Measurements from ENCODE around the gene TSEN34. TPM values are rescaled to one million over a fixed set of nuclear protein-coding genes. Genes with fewer than 3 reads are reported as not detected.
A peak's percentile ranks its signal among the peaks of the same experiment; 100 is the strongest.

The TSEN34 gene
- total RNA-seq, 1 experiment from 2014 or later, result 52.2 TPM

- no peak for DNase-seq
- no peak for TF ChIP-seq CTCF (IDR thresholded peaks at IDR 0.05; ENCODE audit: unreplicated experiment)
- peaks cover 76% of the 10 kb centered on the region for H3K36me3 Mint-ChIP-seq (ENCODE audit: insufficient read depth, unreplicated experiment)
- no peaks in the 10 kb centered on the region for H3K9me3 Mint-ChIP-seq (ENCODE audit: low read depth, unreplicated experiment)
- no peaks in the 10 kb centered on the region for H3K27me3 Mint-ChIP-seq (ENCODE audit: unreplicated experiment)
- intact Hi-C loops (cut with micrococcal nuclease; ENCODE audit: unreplicated experiment), result no loop called here
- H3K27ac Mint-ChIP-seq (ENCODE audit: unreplicated experiment), result peak overlapping the region; percentile 97
- H3K4me1 Mint-ChIP-seq (ENCODE audit: low read depth, unreplicated experiment), result peaks cover 29% of the 10 kb centered on the region
- no TSS peak for BruUV-seq (replicated peaks)
- peak overlapping the region; percentile 75 for H3K4me3 Mint-ChIP-seq (ENCODE audit: low read depth, unreplicated experiment)
- CTCF ChIA-PET, result interaction anchor here (0.7 to 3.8 kb wide), 5 partner anchors 10 to 100 kb away, joined by 3 to 15 read pairs (median 6); partner anchors contain the start of genes MBOAT7 and TMC4
Observed at GRCh38 chr19:54199401-54199800, 8.3 kb downstream of the TSEN34 start.

- no peak for DNase-seq
- TSS peak; percentile 54 for BruUV-seq (replicated peaks)
- no peaks in the 10 kb centered on the region for H3K27me3 Mint-ChIP-seq (ENCODE audit: unreplicated experiment)
- CTCF ChIA-PET, result interaction anchor here (0.6 to 3.8 kb wide), 4 partner anchors 9 to 1915 kb away, joined by 4 to 15 read pairs (median 10); partner anchors contain the start of genes MBOAT7 and TMC4
- no peak for TF ChIP-seq CTCF (IDR thresholded peaks at IDR 0.05; ENCODE audit: unreplicated experiment)
- no peaks in the 10 kb centered on the region for H3K9me3 Mint-ChIP-seq (ENCODE audit: low read depth, unreplicated experiment)
- H3K36me3 Mint-ChIP-seq (ENCODE audit: insufficient read depth, unreplicated experiment), result peaks cover 80% of the 10 kb centered on the region
- H3K27ac Mint-ChIP-seq (ENCODE audit: unreplicated experiment), result peak overlapping the region; percentile 97
- H3K4me3 Mint-ChIP-seq (ENCODE audit: low read depth, unreplicated experiment), result peak overlapping the region; percentile 75
- peaks cover 40% of the 10 kb centered on the region for H3K4me1 Mint-ChIP-seq (ENCODE audit: low read depth, unreplicated experiment)
- intact Hi-C loops (cut with micrococcal nuclease; ENCODE audit: unreplicated experiment), result loop anchor here (1.0 kb wide), 1 partner anchor 9 kb away; no protein-coding TSS in a partner anchor
Observed at GRCh38 chr19:54201172-54201701, 10.1 kb downstream of the TSEN34 start.

GRCh38 chr19:54201980-54202379 lies 10.9 kb downstream of the TSEN34 start:
- Mint-ChIP-seq H3K4me1 (ENCODE audit: low read depth, unreplicated experiment) (peaks cover 40% of the 10 kb centered on the region), H3K27me3 (ENCODE audit: unreplicated experiment) (no peaks in the 10 kb centered on the region), H3K9me3 (ENCODE audit: low read depth, unreplicated experiment) (no peaks in the 10 kb centered on the region), H3K4me3 (ENCODE audit: low read depth, unreplicated experiment) (peak overlapping the region; percentile 75), H3K36me3 (ENCODE audit: insufficient read depth, unreplicated experiment) (peaks cover 86% of the 10 kb centered on the region), H3K27ac (ENCODE audit: unreplicated experiment) (peak overlapping the region; percentile 97)
- intact Hi-C loops (cut with micrococcal nuclease; ENCODE audit: unreplicated experiment), result loop anchor here (1.0 kb wide), 1 partner anchor 8 kb away; no protein-coding TSS in a partner anchor
- no TSS peak for BruUV-seq (replicated peaks)
- no peak for TF ChIP-seq CTCF (IDR thresholded peaks at IDR 0.05; ENCODE audit: unreplicated experiment)
- CTCF ChIA-PET, result interaction anchor here (3.8 kb wide), 1 partner anchor 8 kb away, joined by 14 read pairs; no protein-coding TSS in a partner anchor
- DNase-seq, result no peak

- TF ChIP-seq CTCF (IDR thresholded peaks at IDR 0.05; ENCODE audit: unreplicated experiment), result no peak
- no peaks in the 10 kb centered on the region for H3K27me3 Mint-ChIP-seq (ENCODE audit: unreplicated experiment)
Observed at GRCh38 chr19:54203151-54203611, 12.1 kb downstream of the TSEN34 start.

More at GRCh38 chr19:54203151-54203611, 12.1 kb downstream of the TSEN34 start:
- BruUV-seq (replicated peaks), result no TSS peak
- Mint-ChIP-seq H3K36me3 (ENCODE audit: insufficient read depth, unreplicated experiment) (peaks cover 93% of the 10 kb centered on the region), H3K4me1 (ENCODE audit: low read depth, unreplicated experiment) (peaks cover 52% of the 10 kb centered on the region), H3K9me3 (ENCODE audit: low read depth, unreplicated experiment) (no peaks in the 10 kb centered on the region), H3K27ac (ENCODE audit: unreplicated experiment) (peak overlapping the region; percentile 66), H3K4me3 (ENCODE audit: low read depth, unreplicated experiment) (peak overlapping the region; percentile 75)
- CTCF ChIA-PET, result no interaction called here
- peak; percentile 51 for DNase-seq
- intact Hi-C loops (cut with micrococcal nuclease; ENCODE audit: unreplicated experiment), result no loop called here
